ENCODE data around the gene CNTFR. TPM values are rescaled to one million over a fixed set of nuclear protein-coding genes. Genes with fewer than 3 reads are reported as not detected.

Gene CNTFR
- total RNA-seq, 2 experiments from 2014 or later = not detected

- intact Hi-C loops (cut with DNase I, micrococcal nuclease) = no loop called here
- ATAC-seq (no peak), DNase-seq (no peak)
- Mint-ChIP-seq H3K27ac (no peak overlapping the region), H3K4me1 (peaks cover 7% of the 10 kb centered on the region), H3K4me3 (no peak overlapping the region), H3K27me3 (peaks cover 4% of the 10 kb centered on the region), H3K36me3 (ENCODE audit: low read depth) (no peaks in the 10 kb centered on the region), H3K9me3 (ENCODE audit: low read depth) (no peaks in the 10 kb centered on the region)
- ChIA-PET CTCF (interaction anchor here (1.1 to 1.5 kb wide), 3 partner anchors 73 to 115 kb away, joined by 3 to 4 read pairs (median 3); no protein-coding TSS in a partner anchor), POLR2A (no interaction called here)
Measured at GRCh38 chr9:34518896-34519295, 70.6 kb downstream of the CNTFR start.

- H3K27ac Mint-ChIP-seq = no peak overlapping the region
- H3K9me3 Mint-ChIP-seq (ENCODE audit: low read depth) = no peaks in the 10 kb centered on the region
- H3K27me3 Mint-ChIP-seq = peaks cover 4% of the 10 kb centered on the region
- no peak for DNase-seq
- no peak for ATAC-seq
- H3K4me3 Mint-ChIP-seq = no peak overlapping the region
- POLR2A ChIA-PET = no interaction called here
- H3K36me3 Mint-ChIP-seq (ENCODE audit: low read depth) = no peaks in the 10 kb centered on the region
- peaks cover 4% of the 10 kb centered on the region for H3K4me1 Mint-ChIP-seq
- intact Hi-C loops (cut with DNase I, micrococcal nuclease) = no loop called here
- CTCF ChIA-PET = interaction anchor here (1.5 kb wide), 1 partner anchor 73 kb away, joined by 4 read pairs; no protein-coding TSS in a partner anchor
Measured at GRCh38 chr9:34518110-34518616, 71.4 kb downstream of the CNTFR start.

- Mint-ChIP-seq H3K36me3 (ENCODE audit: low read depth) (no peaks in the 10 kb centered on the region), H3K4me1 (no peaks in the 10 kb centered on the region), H3K4me3 (no peak overlapping the region), H3K27ac (no peak overlapping the region), H3K9me3 (ENCODE audit: low read depth) (no peaks in the 10 kb centered on the region), H3K27me3 (peaks cover under 1% of the 10 kb centered on the region)
- intact Hi-C loops (cut with DNase I, micrococcal nuclease) = no loop called here
- DNase-seq = no peak
- POLR2A ChIA-PET = no interaction called here
- CTCF ChIA-PET = no interaction called here
- no peak for ATAC-seq
Measured at GRCh38 chr9:34517185-34517584, 72.3 kb downstream of the CNTFR start.

- DNase-seq (no peak), ATAC-seq (no peak)
- Mint-ChIP-seq H3K27me3 (no peaks in the 10 kb centered on the region), H3K4me1 (no peaks in the 10 kb centered on the region), H3K36me3 (ENCODE audit: low read depth) (no peaks in the 10 kb centered on the region), H3K9me3 (ENCODE audit: low read depth) (no peaks in the 10 kb centered on the region), H3K27ac (no peak overlapping the region), H3K4me3 (no peak overlapping the region)
- POLR2A ChIA-PET = no interaction called here
- CTCF ChIA-PET = no interaction called here
- intact Hi-C loops (cut with DNase I, micrococcal nuclease) = no loop called here
Measured at GRCh38 chr9:34515959-34516358, 73.6 kb downstream of the CNTFR start.

DNA sequence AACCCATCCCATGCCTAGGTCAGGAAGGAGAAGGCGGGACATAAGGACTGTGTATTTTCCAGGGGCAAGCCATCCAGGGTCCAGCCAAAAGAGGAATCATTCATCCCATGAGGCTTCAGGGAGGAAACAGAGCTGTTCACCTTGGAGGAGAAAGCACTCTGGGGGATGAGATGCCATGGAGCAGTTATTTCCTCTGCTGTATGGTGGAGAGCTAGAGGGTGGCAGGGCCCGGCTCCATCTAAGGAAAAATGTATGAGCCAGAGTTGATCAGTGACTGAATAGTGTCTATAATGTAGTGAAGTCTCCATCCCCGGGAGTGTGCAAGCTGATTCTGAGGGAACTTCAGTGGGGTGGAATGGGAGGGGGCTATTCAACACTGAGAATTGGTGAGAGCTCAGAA, 74.7 kb downstream of the CNTFR start:
- Mint-ChIP-seq H3K27me3 (no peaks in the 10 kb centered on the region), H3K4me3 (no peak overlapping the region), H3K9me3 (ENCODE audit: low read depth) (no peaks in the 10 kb centered on the region), H3K36me3 (ENCODE audit: low read depth) (no peaks in the 10 kb centered on the region), H3K4me1 (no peaks in the 10 kb centered on the region), H3K27ac (no peak overlapping the region)
- CTCF ChIA-PET = interaction anchor here (1.4 to 2.1 kb wide), 2 partner anchors 10 to 111 kb away, joined by 3 to 6 read pairs; no protein-coding TSS in a partner anchor
- POLR2A ChIA-PET = no interaction called here
- DNase-seq = no peak
- no peak for ATAC-seq
- intact Hi-C loops (cut with DNase I, micrococcal nuclease) = no loop called here

- intact Hi-C loops (cut with DNase I, micrococcal nuclease) = no loop called here
- H3K27me3 Mint-ChIP-seq = no peaks in the 10 kb centered on the region
- no peak overlapping the region for H3K4me3 Mint-ChIP-seq
- CTCF ChIA-PET = interaction anchor here (1.4 to 2.1 kb wide), 2 partner anchors 11 to 110 kb away, joined by 3 to 6 read pairs; no protein-coding TSS in a partner anchor
- ATAC-seq (no peak), DNase-seq (no peak)
- no peaks in the 10 kb centered on the region for H3K36me3 Mint-ChIP-seq (ENCODE audit: low read depth)
- POLR2A ChIA-PET = no interaction called here
- no peaks in the 10 kb centered on the region for H3K9me3 Mint-ChIP-seq (ENCODE audit: low read depth)
- H3K4me1 Mint-ChIP-seq = no peaks in the 10 kb centered on the region
- H3K27ac Mint-ChIP-seq = no peak overlapping the region
Measured at GRCh38 chr9:34514401-34514800, 75.1 kb downstream of the CNTFR start.

DNA sequence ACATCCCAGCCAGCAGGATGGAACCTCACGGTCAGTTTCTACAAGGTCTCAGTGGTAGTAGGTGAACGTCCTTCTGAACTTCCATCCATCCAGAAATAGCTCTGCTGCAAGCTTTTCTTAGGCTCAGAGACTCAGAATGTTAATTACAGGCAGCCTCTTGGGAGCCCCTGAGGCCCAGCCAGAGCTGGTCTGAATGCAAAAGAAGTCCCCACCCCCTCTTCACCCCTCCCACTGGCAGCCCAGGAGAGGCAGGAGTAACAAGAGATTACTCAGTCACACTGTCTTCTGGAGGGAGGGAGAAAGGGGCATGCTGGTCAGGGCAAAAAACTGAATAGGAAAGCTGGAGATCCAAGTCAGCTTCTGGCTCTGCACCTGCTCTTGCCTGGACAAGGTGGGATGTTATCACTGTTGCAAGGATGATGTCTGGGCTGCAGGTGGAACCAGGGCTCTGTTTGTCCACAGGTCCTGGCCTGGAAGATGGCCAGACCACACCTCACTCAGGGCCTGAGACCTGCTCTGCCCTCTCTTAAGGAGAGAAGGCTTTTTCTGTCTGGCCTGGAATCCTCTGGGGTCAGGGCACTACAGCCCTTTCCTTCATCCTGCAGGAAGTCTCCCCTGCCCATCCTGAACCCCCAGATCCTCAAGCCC, 75.8 kb downstream of the CNTFR start:
- ChIA-PET POLR2A (no interaction called here), CTCF (interaction anchor here (0.7 to 2.1 kb wide), 2 partner anchors 16 to 110 kb away, joined by 3 to 6 read pairs; no protein-coding TSS in a partner anchor)
- Mint-ChIP-seq H3K9me3 (ENCODE audit: low read depth) (no peaks in the 10 kb centered on the region), H3K36me3 (ENCODE audit: low read depth) (no peaks in the 10 kb centered on the region), H3K4me3 (no peak overlapping the region), H3K27me3 (no peaks in the 10 kb centered on the region), H3K27ac (no peak overlapping the region), H3K4me1 (no peaks in the 10 kb centered on the region)
- intact Hi-C loops (cut with DNase I, micrococcal nuclease) = no loop called here
- ATAC-seq (no peak), DNase-seq (no peak)

DNA sequence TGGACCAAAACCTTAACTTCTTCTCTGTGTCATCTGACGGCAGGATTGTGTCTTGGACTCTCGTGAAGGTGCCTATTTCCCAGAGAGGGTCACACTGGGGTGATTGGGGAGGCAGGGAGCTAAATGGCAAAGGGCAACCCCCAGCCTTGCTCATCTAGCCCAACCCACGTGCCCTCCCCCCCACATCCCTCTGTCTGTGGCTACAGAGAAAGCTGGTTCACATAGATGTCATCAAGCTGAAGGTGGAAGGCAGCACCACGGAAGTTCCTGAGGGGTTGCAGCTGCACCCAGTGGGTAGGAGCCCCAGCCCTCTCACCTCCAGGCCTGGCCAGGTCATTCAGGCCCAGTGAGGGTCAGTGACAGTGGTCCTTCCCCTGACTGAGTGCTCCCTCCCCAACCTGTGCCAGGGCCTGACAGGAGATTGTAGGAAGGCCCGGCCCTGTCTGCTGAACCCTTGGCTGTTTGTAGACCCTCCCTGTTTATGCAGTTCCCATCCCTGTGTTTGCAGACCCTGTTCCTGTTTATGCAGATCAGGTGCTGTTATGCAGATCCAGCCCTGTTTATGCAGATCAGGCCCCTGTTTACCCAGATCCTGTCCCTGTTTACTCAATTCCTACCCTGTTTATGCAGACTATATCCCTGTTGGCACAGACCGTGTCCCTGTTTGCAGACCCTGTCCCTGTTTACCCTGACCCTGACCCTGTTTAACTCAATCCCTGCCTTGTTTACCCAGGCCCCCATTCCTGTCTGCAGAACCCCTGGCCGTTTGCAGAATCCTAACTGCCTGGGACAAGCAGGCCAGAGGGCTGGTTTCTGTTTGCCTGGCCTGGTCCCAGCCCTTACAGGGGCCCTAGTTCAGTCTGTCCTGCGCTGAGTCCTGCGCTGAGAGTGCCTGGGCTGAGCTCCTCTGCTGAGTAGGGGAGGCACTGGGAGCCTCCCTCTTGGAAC, 77.1 kb downstream of the CNTFR start:
- ChIA-PET POLR2A (no interaction called here), CTCF (interaction anchor here (0.7 to 3.2 kb wide), 2 partner anchors 11 to 15 kb away, joined by 3 to 14 read pairs; no protein-coding TSS in a partner anchor)
- Mint-ChIP-seq H3K4me1 (no peaks in the 10 kb centered on the region), H3K27me3 (no peaks in the 10 kb centered on the region), H3K9me3 (ENCODE audit: low read depth) (no peaks in the 10 kb centered on the region), H3K4me3 (no peak overlapping the region), H3K36me3 (ENCODE audit: low read depth) (no peaks in the 10 kb centered on the region), H3K27ac (no peak overlapping the region)
- DNase-seq = no peak
- intact Hi-C loops (cut with DNase I, micrococcal nuclease) = no loop called here
- no peak for ATAC-seq

DNA sequence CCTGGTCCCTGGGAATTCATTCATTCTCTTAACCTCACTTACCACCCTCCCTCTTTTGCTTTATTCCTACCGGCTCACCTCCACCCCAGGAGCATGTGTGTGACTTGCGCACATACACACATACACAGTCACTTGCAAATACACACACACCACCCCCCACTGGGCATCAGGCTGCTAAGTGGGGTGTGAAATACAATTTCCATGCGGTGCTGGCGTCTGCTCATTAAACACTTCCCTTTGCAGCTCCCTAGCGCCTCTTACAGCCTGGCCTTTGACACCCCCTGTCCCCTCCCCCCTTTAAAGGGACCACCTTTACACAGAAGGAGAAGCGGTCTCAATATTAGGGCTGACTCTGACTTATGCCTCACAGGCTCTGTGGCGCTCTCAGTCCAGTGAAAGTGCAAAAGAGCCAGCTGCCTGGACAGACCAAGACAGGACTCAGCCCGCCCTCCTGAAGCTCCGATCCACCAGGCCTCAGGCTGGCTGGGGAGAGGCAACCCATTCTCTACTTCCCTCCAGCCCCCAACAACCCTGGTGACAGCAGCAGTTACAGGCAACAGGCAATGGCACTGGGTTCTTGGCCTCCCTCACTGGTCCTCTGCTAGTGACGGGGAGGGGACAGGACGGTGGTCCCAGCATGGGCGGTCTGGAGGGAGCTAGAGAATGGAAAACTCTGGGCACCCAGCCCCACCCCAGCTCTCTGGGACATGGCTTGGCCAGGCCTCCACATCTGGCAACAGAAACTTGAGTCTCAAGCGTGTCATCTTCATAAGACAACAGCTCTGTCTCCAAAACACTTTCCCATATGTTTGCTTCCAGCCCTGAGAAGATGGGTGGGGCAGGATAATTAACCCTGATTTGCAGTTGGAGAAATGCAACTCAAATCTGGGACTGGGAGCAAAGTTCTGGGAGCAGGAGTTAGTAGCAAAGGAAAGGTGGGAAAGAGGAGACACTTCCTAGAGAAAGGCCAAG, 78.7 kb downstream of the CNTFR start:
- Mint-ChIP-seq H3K4me1 (no peaks in the 10 kb centered on the region), H3K36me3 (ENCODE audit: low read depth) (no peaks in the 10 kb centered on the region), H3K27me3 (no peaks in the 10 kb centered on the region), H3K9me3 (ENCODE audit: low read depth) (no peaks in the 10 kb centered on the region), H3K4me3 (no peak overlapping the region), H3K27ac (no peak overlapping the region)
- ATAC-seq (no peak), DNase-seq (no peak)
- ChIA-PET CTCF (interaction anchor here (0.7 to 3.2 kb wide), 4 partner anchors 10 to 98 kb away, joined by 3 to 14 read pairs (median 4); no protein-coding TSS in a partner anchor), POLR2A (no interaction called here)
- intact Hi-C loops (cut with DNase I, micrococcal nuclease) = no loop called here

DNA sequence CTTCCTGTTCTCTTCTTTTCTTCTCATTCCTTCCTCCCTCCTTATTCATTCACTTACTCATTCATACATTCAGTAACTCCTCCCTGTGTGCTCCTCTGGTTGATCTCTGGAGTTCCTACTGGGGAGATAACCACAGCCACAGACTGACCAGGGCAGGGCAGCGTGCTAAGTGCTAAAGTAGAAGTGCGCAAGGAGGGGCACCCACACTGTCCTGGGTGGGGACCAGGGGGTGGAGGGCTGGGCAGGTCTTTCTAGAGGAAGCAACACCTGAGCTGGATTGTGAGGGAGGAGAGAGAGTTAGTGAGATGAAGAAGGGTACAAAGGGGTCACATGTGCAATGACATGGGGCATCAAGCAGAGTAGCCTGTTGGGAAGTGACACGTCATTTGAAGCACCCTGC, 80.6 kb downstream of the CNTFR start:
- no peaks in the 10 kb centered on the region for H3K4me1 Mint-ChIP-seq
- intact Hi-C loops (cut with DNase I, micrococcal nuclease) = loop anchor here in 1 of 2 experiments (5.0 kb wide), 1 partner anchor 83 kb away; no protein-coding TSS in a partner anchor
- no peak for ATAC-seq
- CTCF ChIA-PET = no interaction called here
- H3K27me3 Mint-ChIP-seq = no peaks in the 10 kb centered on the region
- no peak overlapping the region for H3K27ac Mint-ChIP-seq
- no peak overlapping the region for H3K4me3 Mint-ChIP-seq
- no peaks in the 10 kb centered on the region for H3K9me3 Mint-ChIP-seq (ENCODE audit: low read depth)
- DNase-seq = no peak
- POLR2A ChIA-PET = no interaction called here
- no peaks in the 10 kb centered on the region for H3K36me3 Mint-ChIP-seq (ENCODE audit: low read depth)

DNA sequence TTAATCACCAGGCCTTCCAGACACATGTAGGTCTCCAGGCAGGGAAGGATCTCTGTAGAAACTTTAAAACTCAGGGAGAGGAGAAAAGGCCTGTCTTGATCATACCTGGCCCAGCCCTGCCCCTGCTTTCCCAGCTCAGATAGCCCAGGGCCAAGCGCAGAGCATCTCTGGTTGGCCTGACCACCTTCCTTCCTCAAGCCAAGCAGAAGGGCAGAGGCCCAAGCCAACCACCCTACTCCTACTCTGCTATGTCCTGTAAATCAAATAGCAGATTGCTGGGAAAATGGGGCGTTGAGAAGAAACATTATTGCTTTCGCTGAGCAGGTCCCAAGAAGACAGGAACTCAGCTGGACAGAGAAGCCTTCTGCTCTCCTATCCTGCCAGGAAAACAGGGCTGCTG, 81.1 kb downstream of the CNTFR start:
- no peaks in the 10 kb centered on the region for H3K27me3 Mint-ChIP-seq
- CTCF ChIA-PET = no interaction called here
- DNase-seq = no peak
- H3K36me3 Mint-ChIP-seq (ENCODE audit: low read depth) = no peaks in the 10 kb centered on the region
- ATAC-seq = no peak
- intact Hi-C loops (cut with DNase I, micrococcal nuclease) = loop anchor here in 1 of 2 experiments (5.0 kb wide), 1 partner anchor 84 kb away; no protein-coding TSS in a partner anchor
- no peak overlapping the region for H3K4me3 Mint-ChIP-seq
- no peaks in the 10 kb centered on the region for H3K4me1 Mint-ChIP-seq
- H3K9me3 Mint-ChIP-seq (ENCODE audit: low read depth) = no peaks in the 10 kb centered on the region
- no peak overlapping the region for H3K27ac Mint-ChIP-seq
- POLR2A ChIA-PET = no interaction called here

All from activated CD4-positive, alpha-beta T cell treated with anti-CD3 and anti-CD28 coated beads for 36 hours (primary cell).